HFFc6 (cell line): ENCODE measurements around the gene DNAJC3. TPM values are rescaled to one million over a fixed set of nuclear protein-coding genes. Genes with fewer than 3 reads are reported as not detected.
A peak's percentile ranks its signal among the peaks of the same experiment; 100 is the strongest.

Experiments
- DNase-seq: peaks from one replicate; pipeline ENCODE4 v3.0.0-alpha.2; 2018
- H3K27ac Mint-ChIP-seq: 2 replicates; pipeline ENCODE4 v1.8.0; 2020; ENCODE audit warnings: mild to moderate bottlenecking, mixed read lengths
- H3K27me3 Mint-ChIP-seq: 2 replicates; pipeline ENCODE4 v1.8.0; 2021; ENCODE audit warnings: mild to moderate bottlenecking, moderate library complexity, mixed read lengths; ENCODE audit not compliant: insufficient read depth
- H3K36me3 Mint-ChIP-seq: 2 replicates; pipeline ENCODE4 v1.8.0; 2021; ENCODE audit warnings: low read depth, mixed read lengths
- H3K4me1 Mint-ChIP-seq: 2 replicates; pipeline ENCODE4 v1.8.0; 2020; ENCODE audit warnings: low read depth, mixed read lengths
- H3K4me3 Mint-ChIP-seq: 2 replicates; pipeline ENCODE4 v1.8.0; 2020; ENCODE audit warnings: mild to moderate bottlenecking, moderate library complexity, mixed read lengths
- H3K9me3 Mint-ChIP-seq: 2 replicates; pipeline ENCODE4 v1.8.0; 2020; ENCODE audit warnings: mild to moderate bottlenecking, mixed read lengths
- total RNA-seq, 6 experiments: library from RNA; stranded (reverse); fragmentation: NEBNext Ultra II Directional; extraction: Animal tissue kit (Norgen Biotek cat#: 25700); gene quantifications; 2 replicates in 1 of 6; 3 replicates in 5 of 6; pipeline ENCODE4 v1.2.3, GENCODE V29; 2021
- TF ChIP-seq, protein P1 (sequence below): fragments of 200-600 bp; sonication (generic); IDR thresholded peaks from 2 replicates; pipeline ENCODE4 v1.5.0; 2021; ENCODE audit warnings: antibody characterized with exemption, mild to moderate bottlenecking

Gene DNAJC3
- total RNA-seq, 6 experiments from 2014 or later = 40.6 to 53.7 (median 48.4) TPM

- no peak overlapping the region for H3K27ac Mint-ChIP-seq
- no peaks in the 10 kb centered on the region for H3K27me3 Mint-ChIP-seq
- peaks cover 8% of the 10 kb centered on the region for H3K4me1 Mint-ChIP-seq
- TF ChIP-seq, protein P1, sequence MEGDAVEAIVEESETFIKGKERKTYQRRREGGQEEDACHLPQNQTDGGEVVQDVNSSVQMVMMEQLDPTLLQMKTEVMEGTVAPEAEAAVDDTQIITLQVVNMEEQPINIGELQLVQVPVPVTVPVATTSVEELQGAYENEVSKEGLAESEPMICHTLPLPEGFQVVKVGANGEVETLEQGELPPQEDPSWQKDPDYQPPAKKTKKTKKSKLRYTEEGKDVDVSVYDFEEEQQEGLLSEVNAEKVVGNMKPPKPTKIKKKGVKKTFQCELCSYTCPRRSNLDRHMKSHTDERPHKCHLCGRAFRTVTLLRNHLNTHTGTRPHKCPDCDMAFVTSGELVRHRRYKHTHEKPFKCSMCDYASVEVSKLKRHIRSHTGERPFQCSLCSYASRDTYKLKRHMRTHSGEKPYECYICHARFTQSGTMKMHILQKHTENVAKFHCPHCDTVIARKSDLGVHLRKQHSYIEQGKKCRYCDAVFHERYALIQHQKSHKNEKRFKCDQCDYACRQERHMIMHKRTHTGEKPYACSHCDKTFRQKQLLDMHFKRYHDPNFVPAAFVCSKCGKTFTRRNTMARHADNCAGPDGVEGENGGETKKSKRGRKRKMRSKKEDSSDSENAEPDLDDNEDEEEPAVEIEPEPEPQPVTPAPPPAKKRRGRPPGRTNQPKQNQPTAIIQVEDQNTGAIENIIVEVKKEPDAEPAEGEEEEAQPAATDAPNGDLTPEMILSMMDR = no peak
- peaks cover 5% of the 10 kb centered on the region for H3K9me3 Mint-ChIP-seq
- H3K4me3 Mint-ChIP-seq = no peak overlapping the region
- no peak for DNase-seq
- H3K36me3 Mint-ChIP-seq = peaks cover 11% of the 10 kb centered on the region
These were observed 64.0 kb downstream of the DNAJC3 start for GRCh38 chr13:95740979-95741320.

- DNase-seq = no peak
- H3K4me1 Mint-ChIP-seq = peaks cover 8% of the 10 kb centered on the region
These were observed 64.9 kb downstream of the DNAJC3 start for GRCh38 chr13:95741584-95742563.

DNA sequence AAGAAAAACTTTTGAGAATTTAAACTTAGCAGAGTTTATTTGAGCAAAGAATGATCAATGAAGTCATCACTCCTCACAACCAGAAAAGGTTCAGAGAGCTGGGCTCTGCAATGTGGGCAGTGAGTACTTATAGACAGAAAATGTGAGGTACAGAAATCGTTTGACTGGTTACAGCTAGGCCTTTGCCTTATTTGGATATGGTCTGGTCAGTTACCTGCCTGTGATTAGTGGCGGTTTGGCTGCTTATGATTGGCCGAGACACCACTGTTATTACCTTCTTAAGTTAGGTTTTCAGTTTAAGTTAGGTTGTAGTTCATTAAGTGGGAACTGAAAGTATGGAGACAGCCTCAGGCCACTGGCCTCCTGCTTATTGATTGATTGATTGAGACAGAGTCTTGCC is 66.3 kb downstream of the DNAJC3 start:
- H3K4me3 Mint-ChIP-seq = no peak overlapping the region
- H3K36me3 Mint-ChIP-seq = peaks cover 11% of the 10 kb centered on the region
- H3K27ac Mint-ChIP-seq = no peak overlapping the region
- DNase-seq = no peak
- no peaks in the 10 kb centered on the region for H3K27me3 Mint-ChIP-seq
- H3K9me3 Mint-ChIP-seq = peaks cover 5% of the 10 kb centered on the region
- TF ChIP-seq, protein P1 = no peak
- H3K4me1 Mint-ChIP-seq = peaks cover 8% of the 10 kb centered on the region

More at GRCh38 chr13:95741584-95742563, 64.9 kb downstream of the DNAJC3 start:
- Mint-ChIP-seq H3K27me3 (no peaks in the 10 kb centered on the region), H3K4me3 (no peak overlapping the region), H3K9me3 (peaks cover 5% of the 10 kb centered on the region), H3K27ac (no peak overlapping the region), H3K36me3 (peaks cover 11% of the 10 kb centered on the region)
- TF ChIP-seq, protein P1 = no peak

- no peak for DNase-seq
- peaks cover 6% of the 10 kb centered on the region for H3K36me3 Mint-ChIP-seq
- H3K27ac Mint-ChIP-seq = no peak overlapping the region
- TF ChIP-seq, protein P1 = no peak
- H3K4me3 Mint-ChIP-seq = no peak overlapping the region
- no peaks in the 10 kb centered on the region for H3K27me3 Mint-ChIP-seq
- peaks cover 8% of the 10 kb centered on the region for H3K4me1 Mint-ChIP-seq
- H3K9me3 Mint-ChIP-seq = peaks cover 5% of the 10 kb centered on the region
These were observed 68.3 kb downstream of the DNAJC3 start for GRCh38 chr13:95745289-95745688.

DNA sequence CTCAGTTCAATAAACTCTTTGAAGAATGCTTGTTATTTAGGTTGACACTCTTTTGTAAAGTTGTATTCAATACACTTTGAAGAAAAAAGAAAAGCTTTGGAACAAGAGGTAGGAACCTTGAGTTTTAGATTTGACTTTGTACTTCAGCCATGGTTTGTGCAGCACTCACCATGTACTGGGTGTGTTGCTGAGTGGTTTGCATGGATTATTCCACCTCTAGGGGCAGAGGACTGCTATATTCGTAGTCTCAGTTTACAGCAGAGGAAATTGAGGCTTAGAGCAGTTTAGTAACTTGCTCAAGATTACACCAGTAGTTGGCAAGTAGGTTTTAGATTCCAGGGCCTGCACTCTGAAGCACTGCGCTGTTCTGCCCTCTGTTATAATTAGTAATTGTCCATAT is 68.8 kb downstream of the DNAJC3 start:
- no peak for DNase-seq
- Mint-ChIP-seq H3K4me1 (peaks cover 6% of the 10 kb centered on the region), H3K4me3 (no peak overlapping the region), H3K27me3 (no peaks in the 10 kb centered on the region), H3K36me3 (peaks cover 4% of the 10 kb centered on the region), H3K27ac (no peak overlapping the region), H3K9me3 (peaks cover 3% of the 10 kb centered on the region)
- TF ChIP-seq, protein P1 = peak; percentile 16; the same call in 1 of the 2 replicates
